ENCODE measurements around the gene RPLP1.

DNA sequence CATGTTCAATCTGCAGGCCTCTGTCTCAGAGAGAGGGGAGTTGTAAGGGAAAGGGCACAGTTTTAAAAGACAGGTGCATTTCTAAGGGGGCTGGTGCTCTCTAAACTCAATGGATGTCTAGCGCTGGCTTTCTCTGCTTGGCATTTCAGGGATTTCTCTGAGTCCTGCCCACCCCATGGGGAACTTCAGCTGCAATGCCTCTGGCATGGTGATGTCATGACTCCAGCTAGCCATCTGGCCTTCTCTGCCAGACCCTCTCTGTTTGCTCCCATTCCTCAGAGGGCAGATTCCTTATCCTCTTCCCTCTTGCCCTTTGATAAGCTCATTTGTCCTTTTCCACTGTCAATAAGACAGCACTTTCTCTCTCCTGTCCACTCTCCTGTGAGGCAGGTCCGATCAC lies 40.8 kb downstream of the RPLP1 start:
- TF ChIP-seq POLR2G (IDR thresholded peaks at IDR 0.05; ENCODE audit: low read depth, low read length) (no peak), NFIX (CRISPR knock-in tag; IDR thresholded peaks at IDR 0.05; ENCODE audit: low read depth) (no peak), JUN (IDR thresholded peaks at IDR 0.05; ENCODE audit: borderline replicate concordance, low read depth, low read length) (no peak), JUN (CRISPR knock-in tag; IDR thresholded peaks at IDR 0.05; ENCODE audit: borderline replicate concordance) (no peak), PRMT5 (CRISPR knock-in tag; IDR thresholded peaks at IDR 0.05) (no peak), BHLHE40 (IDR thresholded peaks at IDR 0.05; ENCODE audit: low read length) (no peak), ZBTB8A (IDR thresholded peaks at IDR 0.05; ENCODE audit: partially characterized antibody) (no peak), MED1 (CRISPR knock-in tag; IDR thresholded peaks at IDR 0.05; ENCODE audit: borderline replicate concordance) (no peak), ZNF780A (CRISPR knock-in tag; IDR thresholded peaks at IDR 0.05) (no peak), ZNF274 (IDR thresholded peaks at IDR 0.05; ENCODE audit: borderline replicate concordance, low read depth, low read length) (no peak), BDP1 (IDR thresholded peaks at IDR 0.05; ENCODE audit: insufficient read depth, insufficient read length) (no peak)
- TF ChIP-seq, protein P1, sequence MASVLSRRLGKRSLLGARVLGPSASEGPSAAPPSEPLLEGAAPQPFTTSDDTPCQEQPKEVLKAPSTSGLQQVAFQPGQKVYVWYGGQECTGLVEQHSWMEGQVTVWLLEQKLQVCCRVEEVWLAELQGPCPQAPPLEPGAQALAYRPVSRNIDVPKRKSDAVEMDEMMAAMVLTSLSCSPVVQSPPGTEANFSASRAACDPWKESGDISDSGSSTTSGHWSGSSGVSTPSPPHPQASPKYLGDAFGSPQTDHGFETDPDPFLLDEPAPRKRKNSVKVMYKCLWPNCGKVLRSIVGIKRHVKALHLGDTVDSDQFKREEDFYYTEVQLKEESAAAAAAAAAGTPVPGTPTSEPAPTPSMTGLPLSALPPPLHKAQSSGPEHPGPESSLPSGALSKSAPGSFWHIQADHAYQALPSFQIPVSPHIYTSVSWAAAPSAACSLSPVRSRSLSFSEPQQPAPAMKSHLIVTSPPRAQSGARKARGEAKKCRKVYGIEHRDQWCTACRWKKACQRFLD (CRISPR knock-in tag; IDR thresholded peaks at IDR 0.05) = no peak
- TF ChIP-seq, protein P2, sequence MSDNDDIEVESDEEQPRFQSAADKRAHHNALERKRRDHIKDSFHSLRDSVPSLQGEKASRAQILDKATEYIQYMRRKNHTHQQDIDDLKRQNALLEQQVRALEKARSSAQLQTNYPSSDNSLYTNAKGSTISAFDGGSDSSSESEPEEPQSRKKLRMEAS (CRISPR knock-in tag; IDR thresholded peaks at IDR 0.05) = no peak
- TF ChIP-seq, protein P3, sequence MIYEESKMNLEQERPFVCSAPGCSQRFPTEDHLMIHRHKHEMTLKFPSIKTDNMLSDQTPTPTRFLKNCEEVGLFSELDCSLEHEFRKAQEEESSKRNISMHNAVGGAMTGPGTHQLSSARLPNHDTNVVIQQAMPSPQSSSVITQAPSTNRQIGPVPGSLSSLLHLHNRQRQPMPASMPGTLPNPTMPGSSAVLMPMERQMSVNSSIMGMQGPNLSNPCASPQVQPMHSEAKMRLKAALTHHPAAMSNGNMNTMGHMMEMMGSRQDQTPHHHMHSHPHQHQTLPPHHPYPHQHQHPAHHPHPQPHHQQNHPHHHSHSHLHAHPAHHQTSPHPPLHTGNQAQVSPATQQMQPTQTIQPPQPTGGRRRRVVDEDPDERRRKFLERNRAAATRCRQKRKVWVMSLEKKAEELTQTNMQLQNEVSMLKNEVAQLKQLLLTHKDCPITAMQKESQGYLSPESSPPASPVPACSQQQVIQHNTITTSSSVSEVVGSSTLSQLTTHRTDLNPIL (CRISPR knock-in tag; IDR thresholded peaks at IDR 0.05) = no peak
- TF ChIP-seq, protein P4, sequence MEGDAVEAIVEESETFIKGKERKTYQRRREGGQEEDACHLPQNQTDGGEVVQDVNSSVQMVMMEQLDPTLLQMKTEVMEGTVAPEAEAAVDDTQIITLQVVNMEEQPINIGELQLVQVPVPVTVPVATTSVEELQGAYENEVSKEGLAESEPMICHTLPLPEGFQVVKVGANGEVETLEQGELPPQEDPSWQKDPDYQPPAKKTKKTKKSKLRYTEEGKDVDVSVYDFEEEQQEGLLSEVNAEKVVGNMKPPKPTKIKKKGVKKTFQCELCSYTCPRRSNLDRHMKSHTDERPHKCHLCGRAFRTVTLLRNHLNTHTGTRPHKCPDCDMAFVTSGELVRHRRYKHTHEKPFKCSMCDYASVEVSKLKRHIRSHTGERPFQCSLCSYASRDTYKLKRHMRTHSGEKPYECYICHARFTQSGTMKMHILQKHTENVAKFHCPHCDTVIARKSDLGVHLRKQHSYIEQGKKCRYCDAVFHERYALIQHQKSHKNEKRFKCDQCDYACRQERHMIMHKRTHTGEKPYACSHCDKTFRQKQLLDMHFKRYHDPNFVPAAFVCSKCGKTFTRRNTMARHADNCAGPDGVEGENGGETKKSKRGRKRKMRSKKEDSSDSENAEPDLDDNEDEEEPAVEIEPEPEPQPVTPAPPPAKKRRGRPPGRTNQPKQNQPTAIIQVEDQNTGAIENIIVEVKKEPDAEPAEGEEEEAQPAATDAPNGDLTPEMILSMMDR (IDR thresholded peaks at IDR 0.05 in 2 of 3, conservative IDR thresholded peaks at IDR 0.05 in 1 of 3; ENCODE audit: insufficient read depth in 2 of 3, low read depth in 1 of 3, low read length in 3 of 3) = no peak

Measured in K562 (cell line).